PC-9 (cell line): Measurements from ENCODE around the gene CELA3B. TPM values are rescaled to one million over a fixed set of nuclear protein-coding genes. Genes with fewer than 3 reads are reported as not detected.
"Not testable (repeated sequence)": the region's sequence is repeated elsewhere in the genome, so short reads cannot be mapped to it uniquely, and the experiment has no call there.

Experiments
- BruUV-seq: library from RNA; stranded (reverse); fragments of 400-500 nt; replicated peaks from 2 replicates; lab custom pipeline; 2021; lab: Mats Ljungman, UMichigan
- CTCF ChIA-PET: fragments of 300-600 bp; sonication (Branson Sonifier 250); formaldehyde crosslinking; loops from one replicate; lab custom pipeline; 2022; ENCODE audit warnings: antibody characterized with exemption; lab: Charles Lee
- POLR2A ChIA-PET: fragments of 300-600 bp; sonication (Branson Sonifier 250); formaldehyde crosslinking; loops from one replicate; lab custom pipeline; 2022; ENCODE audit warnings: antibody characterized with exemption; ENCODE audit not compliant: unreplicated experiment; lab: Charles Lee
- DNase-seq, 2 experiments: peaks; one replicate each; pipeline versions ENCODE4 v3.0.0 to v3.0.0-alpha.2; 2015 to 2022; ENCODE audit warnings: mixed read lengths in 1 of 2
- H2AFZ ChIP-seq: fragments of 200-600 bp; sonication (generic); 2 replicates; pipeline ENCODE4 v1.8.1; 2017; ENCODE audit warnings: antibody characterized with exemption
- H3F3A ChIP-seq: fragments of 200-600 bp; sonication (generic); 2 replicates; pipeline ENCODE4 v1.8.1; 2017; ENCODE audit warnings: antibody characterized with exemption, mild to moderate bottlenecking, low read depth; ENCODE audit not compliant: insufficient read depth
- H3K27ac ChIP-seq: fragments of 200-600 bp; sonication (generic); 2 replicates; pipeline ENCODE4 v1.6.1; 2016; ENCODE audit warnings: mixed run types
- H3K27me3 ChIP-seq: fragments of 200-600 bp; sonication (generic); 2 replicates; pipeline ENCODE4 v1.6.1; 2016; ENCODE audit warnings: low read depth, mixed run types; ENCODE audit not compliant: insufficient read depth
- H3K36me3 ChIP-seq: fragments of 200-600 bp; sonication (generic); 2 replicates; pipeline ENCODE4 v1.6.1; 2016; ENCODE audit warnings: low read depth, mixed run types
- H3K4me1 ChIP-seq: fragments of 200-600 bp; sonication (generic); replicated peaks from 2 replicates; pipeline ENCODE4 v1.6.1; 2016; ENCODE audit warnings: mixed run types; ENCODE audit not compliant: insufficient read depth
- H3K4me2 ChIP-seq: fragments of 200-600 bp; sonication (generic); 2 replicates; pipeline ENCODE4 v1.6.1; 2017; ENCODE audit warnings: mixed run types
- H3K4me3 ChIP-seq: fragments of 200-600 bp; sonication (generic); 2 replicates; pipeline ENCODE4 v1.6.1; 2016; ENCODE audit warnings: mixed run types
- H3K79me2 ChIP-seq: fragments of 200-600 bp; sonication (generic); 2 replicates; pipeline ENCODE4 v1.6.1; 2017; ENCODE audit warnings: low read depth, mixed run types
- H3K9me2 ChIP-seq: fragments of 200-600 bp; sonication (generic); 2 replicates; pipeline ENCODE4 v1.8.1; 2017; ENCODE audit warnings: mild to moderate bottlenecking; ENCODE audit not compliant: insufficient read depth
- H3K9me3 ChIP-seq: fragments of 200-600 bp; sonication (generic); 2 replicates; pipeline ENCODE4 v1.8.1; 2016; ENCODE audit warnings: low read depth; ENCODE audit not compliant: insufficient read depth
- H4K20me1 ChIP-seq: fragments of 200-600 bp; sonication (generic); 2 replicates; pipeline ENCODE4 v1.8.1; 2017; ENCODE audit not compliant: insufficient read depth
- EZH2 ChIP-seq: fragments of 200-600 bp; sonication (generic); IDR thresholded peaks from 2 replicates; pipeline ENCODE4 v1.8.0; 2017; ENCODE audit warnings: antibody characterized with exemption, low read depth
- intact Hi-C: fragments of 100-400 bp; cut with micrococcal nuclease; formaldehyde crosslinking; loops from one replicate; pipeline ENCODE4 v1.10.0; 2022; ENCODE audit not compliant: unreplicated experiment
- total RNA-seq: library from RNA; stranded (reverse); gene quantifications from 2 replicates; pipeline ENCODE4 v1.2.3, GENCODE V29; 2021
- TF ChIP-seq, protein P1 (sequence below): fragments of 200-600 bp; sonication (generic); conservative IDR thresholded peaks from 2 replicates; pipeline ENCODE4 v1.6.1; 2017; ENCODE audit warnings: mixed run types, antibody characterized with exemption, mild to moderate bottlenecking, moderate library complexity

Gene CELA3B
- total RNA-seq, 1 experiment from 2014 or later: not detected

DNA sequence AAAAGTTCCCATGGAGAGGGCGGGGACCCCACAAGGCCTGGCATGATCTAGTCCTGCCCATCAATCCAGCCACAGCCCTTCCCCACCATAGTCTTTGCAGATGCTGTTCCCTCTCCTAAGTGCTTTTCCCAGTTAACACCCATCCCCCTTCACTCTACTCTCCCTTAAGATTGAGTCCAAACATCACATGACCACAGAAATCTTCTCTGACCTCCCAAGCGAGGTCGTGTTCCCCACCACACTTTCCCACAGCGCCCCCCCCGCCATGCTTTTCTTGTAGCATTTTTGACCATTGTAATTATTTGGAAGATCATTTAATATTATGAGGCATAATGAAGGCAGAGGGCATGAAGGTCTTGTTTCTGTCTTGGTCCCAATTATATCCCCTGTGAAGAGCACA lies 35.5 kb upstream of the CELA3B start:
- Histone ChIP-seq H3K36me3 (no peaks in the 10 kb centered on the region), H3K79me2 (peaks cover 4% of the 10 kb centered on the region; the same call in 1 of the 2 replicates), H3F3A (peaks cover 9% of the 10 kb centered on the region; the same call in 1 of the 2 replicates), H3K4me2 (no peak overlapping the region), H4K20me1 (no peaks in the 10 kb centered on the region), H3K9me2 (no peaks in the 10 kb centered on the region), H3K4me1 (peaks cover 16% of the 10 kb centered on the region), H3K27me3 (no peaks in the 10 kb centered on the region), H2AFZ (no peak overlapping the region), H3K4me3 (no peak overlapping the region), H3K27ac (no peak overlapping the region), H3K9me3 (no peaks in the 10 kb centered on the region)
- intact Hi-C loops: no loop called here
- no TSS peak for BruUV-seq
- CTCF ChIA-PET: interaction anchor here (0.6 kb wide), 1 partner anchor 1260 kb away, joined by 3 read pairs; no protein-coding TSS in a partner anchor
- TF ChIP-seq, protein P1, sequence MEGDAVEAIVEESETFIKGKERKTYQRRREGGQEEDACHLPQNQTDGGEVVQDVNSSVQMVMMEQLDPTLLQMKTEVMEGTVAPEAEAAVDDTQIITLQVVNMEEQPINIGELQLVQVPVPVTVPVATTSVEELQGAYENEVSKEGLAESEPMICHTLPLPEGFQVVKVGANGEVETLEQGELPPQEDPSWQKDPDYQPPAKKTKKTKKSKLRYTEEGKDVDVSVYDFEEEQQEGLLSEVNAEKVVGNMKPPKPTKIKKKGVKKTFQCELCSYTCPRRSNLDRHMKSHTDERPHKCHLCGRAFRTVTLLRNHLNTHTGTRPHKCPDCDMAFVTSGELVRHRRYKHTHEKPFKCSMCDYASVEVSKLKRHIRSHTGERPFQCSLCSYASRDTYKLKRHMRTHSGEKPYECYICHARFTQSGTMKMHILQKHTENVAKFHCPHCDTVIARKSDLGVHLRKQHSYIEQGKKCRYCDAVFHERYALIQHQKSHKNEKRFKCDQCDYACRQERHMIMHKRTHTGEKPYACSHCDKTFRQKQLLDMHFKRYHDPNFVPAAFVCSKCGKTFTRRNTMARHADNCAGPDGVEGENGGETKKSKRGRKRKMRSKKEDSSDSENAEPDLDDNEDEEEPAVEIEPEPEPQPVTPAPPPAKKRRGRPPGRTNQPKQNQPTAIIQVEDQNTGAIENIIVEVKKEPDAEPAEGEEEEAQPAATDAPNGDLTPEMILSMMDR: no peak
- TF ChIP-seq EZH2: no peak
- no peak for DNase-seq
- POLR2A ChIA-PET: no interaction called here

DNA sequence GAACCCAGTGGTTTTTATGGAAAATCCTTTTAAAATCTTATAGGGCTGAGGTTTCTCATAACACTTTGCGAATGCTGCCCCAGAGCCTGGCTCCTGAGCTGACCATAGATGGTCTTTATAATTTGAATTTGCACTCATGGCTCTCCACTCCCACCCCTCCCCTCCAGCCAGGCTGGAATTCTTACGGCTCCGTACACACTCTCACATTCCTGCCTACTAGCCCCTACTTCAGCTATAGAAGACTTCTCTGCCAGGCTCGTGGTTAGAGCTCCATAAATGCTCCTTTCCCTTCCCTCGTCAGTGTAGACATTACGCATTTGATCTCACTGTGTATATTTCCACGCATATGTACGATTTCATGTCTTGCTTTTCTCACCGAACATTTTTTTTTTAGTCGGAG lies 34.4 kb upstream of the CELA3B start:
- Histone ChIP-seq H3K27ac (no peak overlapping the region), H3K4me1 (peaks cover 15% of the 10 kb centered on the region), H4K20me1 (no peaks in the 10 kb centered on the region), H3K36me3 (no peaks in the 10 kb centered on the region), H3K9me3 (no peaks in the 10 kb centered on the region), H3K4me3 (no peak overlapping the region), H3K9me2 (no peaks in the 10 kb centered on the region), H3F3A (peaks cover 9% of the 10 kb centered on the region; the same call in 1 of the 2 replicates), H3K79me2 (no peaks in the 10 kb centered on the region), H3K27me3 (no peaks in the 10 kb centered on the region), H3K4me2 (no peak overlapping the region), H2AFZ (no peak overlapping the region)
- no peak for TF ChIP-seq EZH2
- TF ChIP-seq, protein P1: no peak
- no peak for DNase-seq
- intact Hi-C loops: no loop called here
- ChIA-PET POLR2A (no interaction called here), CTCF (interaction anchor here (0.8 kb wide), 1 partner anchor 10 kb away, joined by 3 read pairs; no protein-coding TSS in a partner anchor)
- no TSS peak for BruUV-seq

DNA sequence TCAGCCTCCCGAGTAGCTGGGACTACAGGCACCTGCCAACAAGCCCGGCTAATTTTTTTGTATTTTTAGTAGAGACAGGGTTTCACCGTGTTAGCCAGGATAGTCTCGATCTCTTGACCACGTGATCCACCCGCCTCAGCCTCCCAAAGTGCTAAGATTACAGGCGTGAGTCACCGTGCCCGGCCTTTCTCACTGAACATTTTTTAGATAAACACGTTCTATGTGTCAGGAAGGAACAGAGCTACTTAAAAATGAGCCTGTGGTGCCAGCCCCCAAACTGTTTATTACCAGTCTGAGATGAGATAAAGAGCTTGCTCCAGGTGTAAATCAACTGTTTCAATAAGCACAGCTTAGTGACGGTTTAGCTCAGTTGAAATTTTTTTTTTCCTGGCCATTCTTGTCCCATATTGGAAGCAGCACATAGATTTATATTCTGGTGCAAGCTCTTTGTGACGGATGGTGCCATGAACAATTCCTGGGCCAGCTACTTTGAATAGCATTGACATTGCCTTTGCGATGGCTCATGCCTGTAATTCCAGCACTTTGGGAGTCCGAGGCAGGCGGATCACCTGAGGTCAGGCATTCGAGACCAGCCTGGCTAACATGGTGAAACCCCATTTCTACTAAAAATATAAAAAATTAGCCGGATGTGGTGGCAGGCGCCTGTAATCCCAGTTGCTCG lies 33.7 kb upstream of the CELA3B start:
- H3K4me2 ChIP-seq, BruUV-seq, H3K27me3 ChIP-seq, H3K27ac ChIP-seq, intact Hi-C loops, H3K9me3 ChIP-seq, H4K20me1 ChIP-seq, H3K9me2 ChIP-seq, H3F3A ChIP-seq, H3K79me2 ChIP-seq, H2AFZ ChIP-seq, H3K4me3 ChIP-seq, H3K36me3 ChIP-seq: not testable (repeated sequence)
- CTCF ChIA-PET: interaction anchor here (0.8 kb wide), 1 partner anchor 9 kb away, joined by 3 read pairs; no protein-coding TSS in a partner anchor
- DNase-seq: peak in 1 of 2 experiments; percentile 46
- POLR2A ChIA-PET: interaction anchor here (0.5 kb wide), 1 partner anchor 14 kb away, joined by 3 read pairs; no protein-coding TSS in a partner anchor
- H3K4me1 ChIP-seq: peaks cover 12% of the 10 kb centered on the region
